Neural cell (in vitro differentiated cells): ENCODE results near the gene CIAO1.

ENCODE experiments used
- CTCF ChIP-seq: fragments of 450-650 bp; IDR thresholded peaks from 2 replicates; pipeline ENCODE4 v1.5.1; 2014; ENCODE audit warnings: antibody characterized with exemption, mild to moderate bottlenecking, moderate library complexity; ENCODE audit not compliant: poor library complexity, severe bottlenecking
- EP300 ChIP-seq: fragments of 450-650 bp; conservative IDR thresholded peaks from 2 replicates; pipeline ENCODE4 v1.6.1; 2014; ENCODE audit warnings: antibody characterized with exemption, mild to moderate bottlenecking, moderate library complexity; ENCODE audit not compliant: poor library complexity, severe bottlenecking
- EZH2 ChIP-seq: fragments of 200-600, 300-800 bp; shearing (Covaris generic), sonication (generic); IDR thresholded peaks from 2 replicates; pipeline ENCODE4 v1.6.1; 2014; ENCODE audit warnings: antibody characterized with exemption, low read length, borderline replicate concordance, mild to moderate bottlenecking; ENCODE audit not compliant: insufficient read depth, poor library complexity, severe bottlenecking
- POLR2AphosphoS5 ChIP-seq: IDR thresholded peaks from 2 replicates; pipeline ENCODE4 v1.6.1; 2012
- TAF1 ChIP-seq: IDR thresholded peaks from 2 replicates; pipeline ENCODE4 v1.6.1; 2012; ENCODE audit warnings: low read depth

- TF ChIP-seq CTCF = no peak
- no peak for TF ChIP-seq TAF1
- TF ChIP-seq EZH2 = no peak
- no peak for TF ChIP-seq EP300
- no peak for TF ChIP-seq POLR2AphosphoS5
Measured at GRCh38 chr2:96320728-96321622, 55.0 kb downstream of the CIAO1 start.
